ENCODE results near the gene SMAD4. TPM values are rescaled to one million over a fixed set of nuclear protein-coding genes. Genes with fewer than 3 reads are reported as not detected.

Gene SMAD4
- total RNA-seq, 4 donors from 2014 or later: 163 to 305 (median 250) TPM

DNA sequence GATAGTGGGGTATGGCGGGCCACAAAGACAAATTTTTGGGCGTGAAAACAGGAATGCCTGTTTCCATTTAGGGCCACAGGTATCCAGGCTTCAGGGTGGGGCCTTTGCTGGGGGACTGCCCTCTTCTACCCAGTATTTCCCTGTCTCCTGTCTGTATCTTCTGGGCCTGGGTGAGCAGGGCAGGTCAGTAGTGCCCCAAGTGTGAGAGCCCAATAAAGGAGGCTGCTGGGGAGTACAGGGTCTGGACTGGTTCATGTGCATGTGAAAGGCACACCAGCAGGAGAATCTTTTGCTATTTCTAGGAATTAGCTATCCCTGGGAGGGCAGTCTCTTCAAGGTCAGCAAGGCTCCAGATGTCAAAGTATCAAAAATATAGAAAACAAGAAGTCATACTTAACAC, 96.0 kb downstream of the SMAD4 start:
- Histone ChIP-seq H3K4me1 (no peaks in the 10 kb centered on the region), H3K27me3 (no peaks in the 10 kb centered on the region), H3K4me3 (replicated peaks in 1 of 3) (no peak overlapping the region), H3K9me3 (no peaks in the 10 kb centered on the region), H3K27ac (no peak overlapping the region), H3K36me3 (no peaks in the 10 kb centered on the region)
- WGBS, 2 donors: 98% methylated on average over 2 of the region's 2 CpGs
- DNase-seq: no peak
- intact Hi-C loops (cut with DNase I): no loop called here
- TF ChIP-seq, protein P1, sequence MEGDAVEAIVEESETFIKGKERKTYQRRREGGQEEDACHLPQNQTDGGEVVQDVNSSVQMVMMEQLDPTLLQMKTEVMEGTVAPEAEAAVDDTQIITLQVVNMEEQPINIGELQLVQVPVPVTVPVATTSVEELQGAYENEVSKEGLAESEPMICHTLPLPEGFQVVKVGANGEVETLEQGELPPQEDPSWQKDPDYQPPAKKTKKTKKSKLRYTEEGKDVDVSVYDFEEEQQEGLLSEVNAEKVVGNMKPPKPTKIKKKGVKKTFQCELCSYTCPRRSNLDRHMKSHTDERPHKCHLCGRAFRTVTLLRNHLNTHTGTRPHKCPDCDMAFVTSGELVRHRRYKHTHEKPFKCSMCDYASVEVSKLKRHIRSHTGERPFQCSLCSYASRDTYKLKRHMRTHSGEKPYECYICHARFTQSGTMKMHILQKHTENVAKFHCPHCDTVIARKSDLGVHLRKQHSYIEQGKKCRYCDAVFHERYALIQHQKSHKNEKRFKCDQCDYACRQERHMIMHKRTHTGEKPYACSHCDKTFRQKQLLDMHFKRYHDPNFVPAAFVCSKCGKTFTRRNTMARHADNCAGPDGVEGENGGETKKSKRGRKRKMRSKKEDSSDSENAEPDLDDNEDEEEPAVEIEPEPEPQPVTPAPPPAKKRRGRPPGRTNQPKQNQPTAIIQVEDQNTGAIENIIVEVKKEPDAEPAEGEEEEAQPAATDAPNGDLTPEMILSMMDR (IDR thresholded peaks at IDR 0.05): no peak
- no peak for TF ChIP-seq POLR2A (IDR thresholded peaks at IDR 0.05)

DNA sequence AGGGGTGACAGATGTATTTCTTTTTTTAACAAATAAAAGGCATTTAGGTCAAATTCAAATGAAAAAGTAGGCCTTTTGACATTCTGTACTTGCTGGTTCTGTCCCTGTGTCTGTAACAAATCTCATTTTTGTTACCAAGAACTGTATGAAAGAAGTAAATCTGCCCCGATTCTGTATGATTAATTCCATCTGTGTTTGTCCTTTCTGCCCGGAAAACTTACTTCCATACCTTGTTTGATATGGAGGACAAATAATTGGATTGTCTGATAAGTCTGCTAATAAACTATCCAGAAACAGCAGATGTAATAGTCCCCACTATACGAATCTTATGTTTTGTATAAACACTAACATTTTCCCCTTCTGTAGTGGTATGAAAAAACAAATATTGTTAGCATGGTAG, 97.7 kb downstream of the SMAD4 start:
- Histone ChIP-seq H3K36me3 (no peaks in the 10 kb centered on the region), H3K9me3 (no peaks in the 10 kb centered on the region), H3K27ac (no peak overlapping the region), H3K4me3 (replicated peaks in 1 of 3) (no peak overlapping the region), H3K27me3 (no peaks in the 10 kb centered on the region), H3K4me1 (no peaks in the 10 kb centered on the region)
- intact Hi-C loops (cut with DNase I): no loop called here
- TF ChIP-seq, protein P1 (IDR thresholded peaks at IDR 0.05): no peak
- no peak for TF ChIP-seq POLR2A (IDR thresholded peaks at IDR 0.05)
- 88 to 89% methylated on average over 3 of the region's 3 CpGs for WGBS, 2 donors
- DNase-seq: no peak

DNA sequence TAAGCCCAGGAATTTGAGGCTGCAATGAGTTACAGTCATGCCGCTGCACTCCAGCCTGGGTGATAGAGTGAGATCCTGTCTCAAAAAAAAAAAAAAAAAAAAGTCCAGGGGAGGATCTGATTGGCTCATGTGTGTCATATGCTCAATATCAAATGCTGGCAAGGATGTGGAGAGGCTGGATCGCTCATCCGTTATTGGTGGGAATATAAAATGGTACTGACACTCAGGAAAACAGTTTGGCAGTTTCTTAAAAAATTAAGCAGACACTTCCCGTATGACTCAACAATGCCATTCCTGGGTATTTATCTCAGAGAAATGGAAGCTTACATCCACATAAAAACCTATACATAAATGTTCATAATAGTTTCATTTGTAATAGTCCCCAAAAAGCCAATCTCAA, 98.5 kb downstream of the SMAD4 start:
- intact Hi-C loops (cut with DNase I): no loop called here
- Histone ChIP-seq H3K4me1 (peaks cover 0 to 3% of the 10 kb centered on the region in 2 donors), H3K27me3 (no peaks in the 10 kb centered on the region), H3K4me3 (replicated peaks in 1 of 3) (no peak overlapping the region), H3K9me3 (no peaks in the 10 kb centered on the region), H3K27ac (no peak overlapping the region), H3K36me3 (no peaks in the 10 kb centered on the region)
- 72 to 79% methylated on average over 4 of the region's 4 CpGs for WGBS, 2 donors
- TF ChIP-seq POLR2A (IDR thresholded peaks at IDR 0.05): no peak
- TF ChIP-seq, protein P1 (IDR thresholded peaks at IDR 0.05): no peak
- no peak for DNase-seq

DNA sequence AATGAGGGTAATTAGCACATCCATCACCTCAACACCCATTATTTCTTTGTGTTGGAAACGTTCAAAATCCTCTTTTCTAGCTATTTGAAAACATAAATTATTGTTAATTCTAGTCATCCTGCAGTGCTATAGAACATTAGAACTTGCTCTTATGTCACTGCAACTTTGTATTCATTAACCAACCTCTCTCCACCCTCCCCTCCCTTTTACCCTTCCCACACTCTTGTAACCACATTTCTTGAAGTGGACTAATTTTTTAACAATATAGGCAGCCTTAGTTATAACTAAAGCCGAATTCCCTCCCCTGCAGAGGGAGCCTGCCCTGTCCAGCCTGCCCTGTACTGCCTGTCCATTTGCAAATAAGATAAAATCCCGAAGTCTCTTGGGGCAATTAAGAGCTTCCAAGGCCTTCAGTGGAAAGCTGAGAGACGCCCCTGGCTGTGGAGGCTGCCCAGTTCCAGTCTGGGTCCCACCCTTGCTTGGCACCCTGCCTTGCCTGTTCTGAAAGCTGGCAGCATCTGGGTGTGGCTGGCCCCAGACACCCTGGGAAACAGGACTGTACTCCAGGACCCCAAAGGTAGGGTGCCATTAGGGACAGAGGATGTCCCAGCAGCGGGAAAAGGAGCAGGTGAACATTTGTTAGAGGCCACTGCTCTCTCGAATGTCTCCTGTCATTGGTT, 102.4 kb downstream of the SMAD4 start:
- no peaks in the 10 kb centered on the region for H3K27me3 ChIP-seq
- no peaks in the 10 kb centered on the region for H3K9me3 ChIP-seq
- no peak for DNase-seq
- no peak overlapping the region for H3K27ac ChIP-seq
- TF ChIP-seq, protein P1 (IDR thresholded peaks at IDR 0.05): no peak
- TF ChIP-seq POLR2A (IDR thresholded peaks at IDR 0.05): no peak
- H3K4me1 ChIP-seq: peaks cover 0 to 7% of the 10 kb centered on the region in 2 donors
- no peak overlapping the region for H3K4me3 ChIP-seq (replicated peaks in 1 of 3)
- WGBS, 2 donors: 80 to 88% methylated on average over 4 to 6 of the region's 6 CpGs
- H3K36me3 ChIP-seq: no peaks in the 10 kb centered on the region
- intact Hi-C loops (cut with DNase I): no loop called here

DNA sequence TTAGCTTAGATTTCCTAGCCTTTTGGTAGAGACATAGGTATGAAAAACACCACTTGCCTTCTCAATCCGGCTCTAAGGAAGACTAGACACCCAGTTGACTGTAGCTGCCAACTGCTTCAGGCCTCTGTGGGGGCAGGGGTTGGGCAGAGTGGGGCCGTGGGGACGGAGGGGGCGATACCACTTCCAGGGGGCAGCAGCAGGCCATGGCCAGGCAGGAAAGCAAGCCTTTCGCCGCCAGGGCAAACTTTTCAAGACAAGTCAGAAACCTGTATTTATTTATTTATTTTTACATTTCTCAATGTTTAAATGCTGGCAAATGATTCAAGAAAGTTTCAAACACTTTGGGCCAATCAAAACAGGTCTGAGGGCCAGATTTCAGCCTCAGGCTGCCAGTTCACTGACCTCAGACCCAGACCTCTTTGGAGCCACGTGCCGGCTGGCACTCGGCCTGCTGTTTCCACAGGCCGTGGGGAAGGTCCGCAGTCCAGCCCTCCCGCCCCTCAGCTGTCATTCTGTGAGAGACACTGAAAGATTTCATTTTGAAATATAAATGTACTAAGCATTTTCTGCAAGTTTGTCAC, 103.7 kb downstream of the SMAD4 start:
- H3K36me3 ChIP-seq: no peaks in the 10 kb centered on the region
- DNase-seq: peak; percentile 56 to 59
- H3K4me3 ChIP-seq (replicated peaks in 1 of 3): no peak overlapping the region
- no peaks in the 10 kb centered on the region for H3K9me3 ChIP-seq
- intact Hi-C loops (cut with DNase I): no loop called here
- H3K27ac ChIP-seq: peak overlapping the region in 1 of 3 donors; percentile 7
- WGBS, 2 donors: 41 to 44% methylated on average over 12 of the region's 12 CpGs
- no peaks in the 10 kb centered on the region for H3K27me3 ChIP-seq
- TF ChIP-seq POLR2A (IDR thresholded peaks at IDR 0.05): no peak
- TF ChIP-seq, protein P1 (IDR thresholded peaks at IDR 0.05): no peak
- H3K4me1 ChIP-seq: peaks cover 0 to 7% of the 10 kb centered on the region in 2 donors
